ENCODE data around the gene PLEK2. TPM values are rescaled to one million over a fixed set of nuclear protein-coding genes. Genes with fewer than 3 reads are reported as not detected.

PLEK2 gene
- total RNA-seq, 1 donor from 2014 or later, result not detected

- intact Hi-C loops (cut with micrococcal nuclease), result no loop called here
- H3K36me3 ChIP-seq, result no peaks in the 10 kb centered on the region
- no peak for DNase-seq
- no peaks in the 10 kb centered on the region for H3K9me3 ChIP-seq (replicated peaks)
- TF ChIP-seq CTCF (IDR thresholded peaks at IDR 0.05; ENCODE audit: borderline replicate concordance), result no peak
- peaks cover 4% of the 10 kb centered on the region for H3K27me3 ChIP-seq (ENCODE audit: low read depth)
- H3K27ac ChIP-seq (replicated peaks), result peak overlapping the region; percentile 80
- H3K4me1 ChIP-seq, result peaks cover 40% of the 10 kb centered on the region
- H3K4me3 ChIP-seq, result no peak overlapping the region
Observed at GRCh38 chr14:67442139-67442906, 30.4 kb upstream of the PLEK2 start.

- H3K27ac ChIP-seq (replicated peaks), result peak overlapping the region; percentile 80
- intact Hi-C loops (cut with micrococcal nuclease), result no loop called here
- peaks cover 36% of the 10 kb centered on the region for H3K4me1 ChIP-seq
- H3K27me3 ChIP-seq (ENCODE audit: low read depth), result peaks cover 4% of the 10 kb centered on the region
- no peak overlapping the region for H3K4me3 ChIP-seq
- no peak for TF ChIP-seq CTCF (IDR thresholded peaks at IDR 0.05; ENCODE audit: borderline replicate concordance)
- peak; percentile 60 for DNase-seq
- H3K36me3 ChIP-seq, result no peaks in the 10 kb centered on the region
- no peaks in the 10 kb centered on the region for H3K9me3 ChIP-seq (replicated peaks)
Observed at GRCh38 chr14:67441672-67442071, 29.7 kb upstream of the PLEK2 start.

GRCh38 chr14:67441256-67441655 lies 29.3 kb upstream of the PLEK2 start:
- intact Hi-C loops (cut with micrococcal nuclease), result no loop called here
- no peak for TF ChIP-seq CTCF (IDR thresholded peaks at IDR 0.05; ENCODE audit: borderline replicate concordance)
- Histone ChIP-seq H3K9me3 (replicated peaks) (no peaks in the 10 kb centered on the region), H3K27ac (replicated peaks) (peak overlapping the region; percentile 80), H3K4me3 (no peak overlapping the region), H3K36me3 (no peaks in the 10 kb centered on the region), H3K27me3 (ENCODE audit: low read depth) (peaks cover 4% of the 10 kb centered on the region), H3K4me1 (peaks cover 36% of the 10 kb centered on the region)
- DNase-seq, result no peak

GRCh38 chr14:67440513-67440912 lies 28.5 kb upstream of the PLEK2 start:
- Histone ChIP-seq H3K4me1 (peaks cover 28% of the 10 kb centered on the region), H3K27me3 (ENCODE audit: low read depth) (peaks cover 4% of the 10 kb centered on the region), H3K27ac (replicated peaks) (no peak overlapping the region), H3K36me3 (no peaks in the 10 kb centered on the region), H3K4me3 (no peak overlapping the region), H3K9me3 (replicated peaks) (no peaks in the 10 kb centered on the region)
- TF ChIP-seq CTCF (IDR thresholded peaks at IDR 0.05; ENCODE audit: borderline replicate concordance), result no peak
- DNase-seq, result no peak
- intact Hi-C loops (cut with micrococcal nuclease), result no loop called here

GRCh38 chr14:67438969-67439368 lies 27.0 kb upstream of the PLEK2 start:
- Histone ChIP-seq H3K27ac (replicated peaks) (no peak overlapping the region), H3K4me3 (no peak overlapping the region), H3K36me3 (no peaks in the 10 kb centered on the region), H3K4me1 (peaks cover 19% of the 10 kb centered on the region), H3K9me3 (replicated peaks) (no peaks in the 10 kb centered on the region), H3K27me3 (ENCODE audit: low read depth) (peaks cover 7% of the 10 kb centered on the region)
- intact Hi-C loops (cut with micrococcal nuclease), result no loop called here
- DNase-seq, result no peak
- TF ChIP-seq CTCF (IDR thresholded peaks at IDR 0.05; ENCODE audit: borderline replicate concordance), result no peak

Measured in left ventricle myocardium inferior (tissue), 1 donor.